Stimulated activated naive CD8-positive, alpha-beta T cell treated with anti-CD3 and anti-CD28 coated beads, Interleukin-15, Interleukin-2, amounts not matched to agents 100 ng/mL and 50 ng/mL, for 24 hours (primary cell): ENCODE results near the gene DNAJC1.
"Not testable (repeated sequence)": the region's sequence is repeated elsewhere in the genome, so short reads cannot be mapped to it uniquely, and the experiment has no call there.

Source experiments
- H3K27ac Mint-ChIP-seq: one replicate; pipeline ENCODE4 v1.8.0; 2021; ENCODE audit warnings: mild to moderate bottlenecking, mixed read lengths
- H3K27me3 Mint-ChIP-seq: one replicate; pipeline ENCODE4 v1.8.0; 2021; ENCODE audit warnings: mixed read lengths
- H3K36me3 Mint-ChIP-seq: one replicate; pipeline ENCODE4 v1.8.0; 2021; ENCODE audit warnings: low read depth, mixed read lengths
- H3K4me1 Mint-ChIP-seq: one replicate; pipeline ENCODE4 v1.8.0; 2021; ENCODE audit warnings: low read depth, mixed read lengths
- H3K4me3 Mint-ChIP-seq: one replicate; pipeline ENCODE4 v1.8.0; 2021; ENCODE audit warnings: mild to moderate bottlenecking, mixed read lengths
- H3K9me3 Mint-ChIP-seq: one replicate; pipeline ENCODE4 v1.8.0; 2021; ENCODE audit warnings: mixed read lengths

The DNAJC1 gene

DNA sequence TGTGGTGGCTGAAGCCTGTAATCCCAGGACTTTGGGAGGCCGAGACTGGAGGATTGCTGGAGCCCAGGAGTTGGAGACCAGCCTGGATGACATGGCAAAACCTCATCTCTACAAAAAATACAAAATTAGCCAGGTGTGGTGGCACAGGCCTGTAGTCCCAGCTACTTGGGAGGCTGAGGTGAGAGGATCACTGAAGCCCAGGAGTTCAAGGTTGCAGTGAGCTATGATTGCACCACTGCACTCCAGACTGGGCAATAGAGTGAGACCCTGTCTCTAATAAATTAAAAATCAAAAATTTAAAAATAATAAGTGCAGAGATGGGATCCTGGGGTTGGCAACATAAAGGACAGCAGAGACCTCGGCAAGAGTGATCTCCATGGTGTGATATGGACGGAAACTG lies 17.6 kb upstream of the DNAJC1 start:
- not testable (repeated sequence) for H3K27ac Mint-ChIP-seq

DNA sequence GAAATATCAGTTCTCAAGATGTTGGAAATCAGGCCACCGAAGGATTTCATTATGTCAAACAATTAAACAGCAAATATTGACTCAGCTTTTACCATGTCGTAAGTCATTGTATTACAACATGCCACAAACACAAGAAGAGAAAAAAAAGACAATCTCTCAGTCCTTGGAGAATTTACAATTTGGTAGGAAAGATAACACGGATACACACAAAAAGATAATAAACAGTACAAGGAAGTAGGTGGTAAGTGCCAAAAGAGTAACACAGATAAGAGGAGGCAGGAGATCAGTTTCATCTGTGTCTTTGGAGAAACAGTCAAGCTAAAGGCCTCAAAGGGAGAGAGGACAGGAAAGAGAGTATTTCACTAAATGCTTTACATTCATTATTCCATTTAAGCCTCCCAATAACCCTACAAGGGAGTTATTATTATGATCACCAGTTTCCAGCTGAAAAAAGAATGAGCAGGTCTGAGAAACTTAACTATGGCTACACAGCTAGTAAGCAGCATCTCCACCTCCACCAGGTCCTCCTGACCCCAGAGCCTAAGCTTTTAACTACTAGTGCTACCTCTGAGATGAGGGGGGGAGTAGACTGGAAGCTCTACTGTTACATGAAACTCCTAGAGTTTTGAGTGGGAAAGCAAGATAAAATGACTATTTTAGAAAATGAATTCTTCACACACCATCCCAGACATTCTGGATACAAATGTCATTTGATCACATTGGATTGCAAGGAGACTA lies 13.9 kb upstream of the DNAJC1 start:
- Mint-ChIP-seq H3K4me3 (no peak overlapping the region), H3K27ac (no peak overlapping the region), H3K27me3 (peaks cover 4% of the 10 kb centered on the region), H3K36me3 (no peaks in the 10 kb centered on the region), H3K4me1 (peaks cover 7% of the 10 kb centered on the region), H3K9me3 (no peaks in the 10 kb centered on the region)

More for the DNA sequence above, 17.6 kb upstream of the DNAJC1 start:
- not testable (repeated sequence) for H3K4me3 Mint-ChIP-seq, H3K27me3 Mint-ChIP-seq, H3K36me3 Mint-ChIP-seq, H3K9me3 Mint-ChIP-seq
- H3K4me1 Mint-ChIP-seq, result peaks cover 20% of the 10 kb centered on the region

DNA sequence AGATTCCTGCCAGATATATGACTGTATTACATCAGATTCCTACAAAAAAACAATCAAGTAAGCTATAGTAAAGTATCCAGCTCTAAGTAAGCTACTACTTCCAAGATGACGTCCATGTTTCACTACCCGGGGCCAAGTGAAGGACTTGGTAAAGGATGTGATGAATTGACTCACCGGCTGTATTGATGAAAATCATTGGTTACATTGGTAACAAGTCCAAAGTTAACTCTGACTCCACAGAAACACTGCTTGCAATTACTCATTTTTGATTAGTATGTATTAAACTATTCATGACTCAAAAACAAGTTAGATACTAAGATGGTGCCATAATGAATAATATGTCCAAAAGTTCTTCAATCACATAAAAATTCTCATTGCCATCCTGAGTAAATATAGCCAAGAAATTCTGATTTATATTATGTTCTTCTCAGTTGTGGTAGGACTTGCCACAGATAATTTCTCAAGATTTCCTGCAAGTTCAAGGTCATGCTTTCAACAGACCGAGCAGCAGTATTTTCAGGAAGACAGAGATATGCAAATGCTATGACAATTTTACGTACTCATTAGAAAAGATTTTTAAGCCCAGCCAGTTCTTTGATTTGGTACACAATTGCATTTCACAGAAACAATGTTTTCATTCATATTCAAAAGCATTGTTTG lies 12.6 kb upstream of the DNAJC1 start:
- no peak overlapping the region for H3K27ac Mint-ChIP-seq
- no peaks in the 10 kb centered on the region for H3K36me3 Mint-ChIP-seq
- H3K4me3 Mint-ChIP-seq, result no peak overlapping the region
- peaks cover 7% of the 10 kb centered on the region for H3K27me3 Mint-ChIP-seq
- H3K4me1 Mint-ChIP-seq, result no peaks in the 10 kb centered on the region
- no peaks in the 10 kb centered on the region for H3K9me3 Mint-ChIP-seq

DNA sequence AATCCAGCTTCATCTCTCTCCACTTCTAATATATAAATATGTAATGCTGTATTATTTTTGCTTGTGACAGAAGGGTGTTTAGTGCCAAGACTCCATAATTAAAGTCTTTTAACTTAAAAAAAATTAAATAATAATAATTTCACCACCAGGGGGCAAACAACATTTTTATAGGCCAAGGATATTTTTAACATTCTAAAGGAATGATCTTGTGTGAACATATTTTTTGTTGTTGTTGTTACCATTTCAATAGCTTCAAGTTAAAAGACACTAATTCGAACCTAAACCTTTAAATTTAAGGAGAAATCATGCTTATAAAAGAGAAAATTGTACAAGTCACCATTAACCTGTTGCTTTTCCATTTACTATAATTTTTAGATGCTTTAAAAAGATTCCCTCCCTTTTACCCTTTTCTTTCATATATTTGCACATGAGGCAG lies 7.5 kb upstream of the DNAJC1 start:
- Mint-ChIP-seq H3K4me1 (no peaks in the 10 kb centered on the region), H3K4me3 (no peak overlapping the region), H3K9me3 (no peaks in the 10 kb centered on the region), H3K27ac (no peak overlapping the region), H3K27me3 (peaks cover 9% of the 10 kb centered on the region), H3K36me3 (no peaks in the 10 kb centered on the region)

DNA sequence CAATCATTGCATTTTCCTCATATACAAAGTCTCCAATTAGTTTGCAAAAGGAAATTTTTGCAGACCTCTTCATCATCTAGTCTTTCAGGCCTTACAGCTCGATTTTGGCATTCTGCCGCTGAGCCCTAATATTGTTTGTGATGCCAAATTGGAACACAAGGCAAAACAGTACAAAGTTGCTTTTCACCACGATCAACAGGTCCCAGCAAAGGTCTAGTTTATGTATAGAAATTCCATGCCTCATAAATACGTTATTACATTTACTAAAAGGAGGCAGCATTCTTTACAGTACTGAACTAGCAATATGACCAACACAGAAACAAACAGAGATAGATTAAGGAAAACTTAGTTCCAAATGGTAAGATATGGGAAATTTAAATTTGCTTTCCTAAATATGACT lies 7.0 kb upstream of the DNAJC1 start:
- no peak overlapping the region for H3K4me3 Mint-ChIP-seq
- H3K36me3 Mint-ChIP-seq, result no peaks in the 10 kb centered on the region
- H3K4me1 Mint-ChIP-seq, result peaks cover 3% of the 10 kb centered on the region
- no peak overlapping the region for H3K27ac Mint-ChIP-seq
- H3K9me3 Mint-ChIP-seq, result no peaks in the 10 kb centered on the region
- peaks cover 9% of the 10 kb centered on the region for H3K27me3 Mint-ChIP-seq

DNA sequence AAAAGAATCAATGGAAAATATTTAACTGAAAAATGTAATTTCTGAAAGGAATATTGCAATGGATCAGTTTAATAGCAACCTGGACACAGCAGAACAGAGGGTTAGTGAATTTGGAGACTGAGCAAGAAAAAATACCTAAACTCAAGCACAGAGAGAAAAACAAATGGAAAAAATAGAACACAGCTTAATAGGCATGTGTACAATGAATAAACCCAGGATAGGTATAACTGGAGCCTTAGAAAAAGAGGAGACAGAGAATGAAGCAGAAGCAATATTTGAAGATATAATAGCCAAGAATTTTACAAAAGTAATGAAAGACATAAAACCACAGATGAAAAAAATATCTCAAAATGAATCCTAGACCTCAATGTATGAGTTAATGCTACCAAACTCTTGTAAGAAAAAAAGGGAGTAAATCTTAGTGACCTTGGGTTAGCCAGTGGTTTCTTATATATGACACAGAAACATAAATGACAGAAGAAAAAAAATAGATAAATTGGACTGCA lies 2.9 kb upstream of the DNAJC1 start:
- H3K27me3 Mint-ChIP-seq, result peaks cover 5% of the 10 kb centered on the region
- no peaks in the 10 kb centered on the region for H3K9me3 Mint-ChIP-seq
- H3K4me1 Mint-ChIP-seq, result peaks cover 27% of the 10 kb centered on the region
- H3K27ac Mint-ChIP-seq, result no peak overlapping the region
- H3K4me3 Mint-ChIP-seq, result no peak overlapping the region
- H3K36me3 Mint-ChIP-seq, result peaks cover 6% of the 10 kb centered on the region

DNA sequence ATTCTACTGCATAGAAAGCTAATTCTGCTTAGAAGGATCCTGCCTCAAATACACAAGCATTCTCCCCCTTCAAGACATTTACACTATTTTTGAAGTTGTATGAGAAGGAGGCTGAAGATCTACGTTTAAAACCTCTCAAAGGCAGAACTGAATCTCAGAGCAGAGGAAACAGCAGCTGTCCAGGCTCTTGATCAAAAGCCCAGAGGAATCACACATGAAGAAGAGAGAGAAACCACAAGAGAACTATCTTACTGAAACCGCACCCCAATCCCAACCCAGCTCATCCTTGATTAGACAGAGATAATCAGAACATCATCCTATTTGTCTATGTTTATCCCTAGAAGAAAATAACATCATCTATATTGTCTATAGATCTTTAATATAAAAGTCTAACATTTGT lies 2.2 kb upstream of the DNAJC1 start:
- H3K27me3 Mint-ChIP-seq, result peaks cover 5% of the 10 kb centered on the region
- H3K9me3 Mint-ChIP-seq, result no peaks in the 10 kb centered on the region
- peaks cover 32% of the 10 kb centered on the region for H3K4me1 Mint-ChIP-seq
- no peak overlapping the region for H3K4me3 Mint-ChIP-seq
- H3K27ac Mint-ChIP-seq, result no peak overlapping the region
- peaks cover 6% of the 10 kb centered on the region for H3K36me3 Mint-ChIP-seq

DNA sequence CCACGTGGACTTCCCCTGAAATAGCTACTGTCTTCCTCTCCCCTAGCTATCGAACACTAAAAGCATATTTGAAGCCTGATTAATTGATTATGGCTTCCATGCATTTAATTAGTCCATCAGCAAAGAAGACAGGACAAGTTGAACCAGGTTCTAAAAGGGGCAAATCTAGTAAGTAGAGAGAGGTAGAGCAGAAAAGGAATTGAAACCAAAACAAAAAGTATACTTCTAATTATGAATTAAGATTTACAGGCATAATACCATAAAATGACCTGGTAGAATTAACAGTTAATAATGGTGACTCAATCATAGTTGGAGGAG lies 393 bp upstream of the DNAJC1 start:
- H3K4me3 Mint-ChIP-seq, result peak overlapping the region; percentile 99
- H3K27me3 Mint-ChIP-seq, result no peaks in the 10 kb centered on the region
- peaks cover 6% of the 10 kb centered on the region for H3K36me3 Mint-ChIP-seq
- peaks cover 41% of the 10 kb centered on the region for H3K4me1 Mint-ChIP-seq
- no peaks in the 10 kb centered on the region for H3K9me3 Mint-ChIP-seq
- H3K27ac Mint-ChIP-seq, result peak overlapping the region; percentile 86

DNA sequence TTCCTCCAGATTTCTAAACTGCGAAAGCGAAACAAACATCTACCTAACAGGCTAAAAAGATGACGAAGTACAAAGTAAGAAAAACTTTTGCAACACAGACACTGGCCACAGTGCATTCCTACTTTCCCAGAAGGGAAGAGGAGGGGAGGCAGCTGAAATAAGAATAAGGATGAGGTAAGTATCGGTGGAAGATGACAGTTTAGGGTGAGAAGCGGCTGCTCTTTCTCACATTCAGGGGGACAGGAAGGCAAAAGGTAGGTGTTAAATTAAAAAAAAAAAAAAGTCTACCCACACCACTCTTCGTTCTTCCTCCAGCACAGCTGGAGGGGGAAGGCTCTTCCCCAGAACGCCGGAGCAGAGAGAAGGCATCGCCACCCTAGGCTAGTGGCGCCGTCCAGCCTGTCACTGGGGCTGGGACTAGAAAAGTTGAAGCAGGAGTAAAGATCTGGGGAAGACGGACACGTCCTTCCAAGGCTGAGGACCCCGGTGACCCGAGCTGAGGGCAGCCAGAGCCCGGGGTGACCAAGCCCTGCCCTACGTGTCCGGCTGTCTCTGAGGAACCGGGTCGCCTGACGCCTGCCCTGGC lies 846 bp downstream of the DNAJC1 start:
- H3K27me3 Mint-ChIP-seq, result no peaks in the 10 kb centered on the region
- no peaks in the 10 kb centered on the region for H3K9me3 Mint-ChIP-seq
- peak overlapping the region; percentile 99 for H3K4me3 Mint-ChIP-seq
- peaks cover 41% of the 10 kb centered on the region for H3K4me1 Mint-ChIP-seq
- peaks cover 6% of the 10 kb centered on the region for H3K36me3 Mint-ChIP-seq
- H3K27ac Mint-ChIP-seq, result peak overlapping the region; percentile 93

DNA sequence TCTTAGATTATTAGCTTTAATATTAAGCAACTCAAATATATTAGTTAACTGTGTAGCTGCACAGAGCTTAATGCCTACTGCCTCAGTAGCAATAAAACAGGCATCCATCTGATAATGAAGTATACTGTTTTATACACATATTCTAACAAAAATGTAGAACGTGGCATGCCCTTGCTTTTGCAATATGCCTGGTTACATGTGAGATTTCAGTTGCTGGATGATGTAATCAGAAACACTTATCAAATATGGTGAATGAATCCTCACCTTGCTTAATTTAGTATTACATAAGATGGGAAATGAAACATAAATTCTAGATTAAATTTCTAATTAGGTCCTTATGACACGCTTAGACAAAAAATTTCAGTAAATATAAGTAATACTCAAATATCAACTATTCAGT lies 8.0 kb downstream of the DNAJC1 start:
- H3K36me3 Mint-ChIP-seq, result no peaks in the 10 kb centered on the region
- H3K9me3 Mint-ChIP-seq, result no peaks in the 10 kb centered on the region
- no peak overlapping the region for H3K27ac Mint-ChIP-seq
- H3K4me3 Mint-ChIP-seq, result no peak overlapping the region
- H3K4me1 Mint-ChIP-seq, result peaks cover 21% of the 10 kb centered on the region
- no peaks in the 10 kb centered on the region for H3K27me3 Mint-ChIP-seq

DNA sequence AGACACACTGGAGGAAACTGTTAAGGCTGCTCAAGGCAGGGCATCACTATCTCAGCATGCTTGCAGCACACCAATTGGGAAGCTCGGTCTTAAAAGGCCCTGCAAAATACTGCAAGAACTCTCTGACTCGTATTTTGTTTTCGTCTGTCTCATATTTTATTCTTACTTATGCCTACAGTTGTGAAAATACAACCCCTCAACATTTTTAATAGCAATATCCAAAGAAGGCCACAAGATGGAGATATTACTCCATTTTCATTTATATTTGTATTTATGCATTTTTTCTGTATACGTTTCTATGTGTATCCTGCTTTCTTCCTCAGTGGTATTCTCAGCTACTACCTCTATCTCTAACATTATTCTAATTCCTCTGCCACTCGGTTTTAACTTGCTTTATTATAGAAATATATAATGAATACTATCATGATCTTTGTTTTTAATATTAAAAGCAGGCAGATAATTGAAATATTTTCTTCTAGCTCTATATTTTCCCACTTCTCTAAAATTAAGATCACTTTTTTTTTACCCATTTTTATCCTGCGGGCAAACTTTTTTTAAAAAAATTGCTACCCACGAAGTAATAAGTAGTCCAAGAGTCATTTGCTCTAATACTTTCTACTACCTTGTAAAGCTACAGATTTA lies 10.0 kb downstream of the DNAJC1 start:
- peaks cover 13% of the 10 kb centered on the region for H3K4me1 Mint-ChIP-seq
- no peak overlapping the region for H3K27ac Mint-ChIP-seq
- H3K27me3 Mint-ChIP-seq, result no peaks in the 10 kb centered on the region
- H3K36me3 Mint-ChIP-seq, result no peaks in the 10 kb centered on the region
- H3K4me3 Mint-ChIP-seq, result no peak overlapping the region
- no peaks in the 10 kb centered on the region for H3K9me3 Mint-ChIP-seq

DNA sequence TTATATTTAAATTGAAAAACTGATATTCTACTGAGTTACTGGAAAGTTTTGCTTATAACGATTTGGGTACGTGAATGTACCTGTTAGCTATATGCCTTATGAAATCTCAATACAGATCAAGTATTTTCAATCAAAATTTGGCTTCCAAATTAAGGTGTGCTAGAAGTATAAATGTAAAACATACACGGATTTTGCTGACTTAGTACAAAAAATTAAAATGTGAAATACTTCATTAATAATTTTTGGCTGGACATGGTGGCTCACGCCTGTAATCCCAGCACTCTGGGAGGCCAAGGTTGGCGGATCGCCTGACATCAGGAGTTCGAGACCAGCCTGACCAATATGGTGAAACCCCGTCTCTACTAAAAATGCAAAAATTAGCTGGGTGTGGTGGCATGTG lies 11.7 kb downstream of the DNAJC1 start:
- Mint-ChIP-seq H3K27me3 (no peaks in the 10 kb centered on the region), H3K4me1 (peaks cover 10% of the 10 kb centered on the region), H3K9me3 (no peaks in the 10 kb centered on the region)

DNA sequence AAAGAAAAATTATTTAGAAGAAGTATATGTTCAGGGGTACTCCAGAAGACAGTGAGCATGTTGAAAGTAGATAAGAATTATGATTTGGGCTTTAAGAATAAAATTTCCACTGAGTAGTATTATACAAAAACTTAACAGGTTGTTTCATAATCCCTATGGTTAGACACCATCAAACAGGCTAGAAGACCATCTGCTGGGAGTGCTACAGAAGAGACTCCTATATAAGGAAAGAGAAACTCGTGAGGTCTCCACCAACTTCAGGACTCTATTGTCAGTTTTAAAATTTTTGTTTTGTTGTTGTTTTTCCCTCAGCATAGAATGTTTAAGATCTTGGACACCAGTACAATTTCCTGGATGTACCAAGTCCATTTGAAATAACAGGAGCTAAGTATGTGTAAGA lies 13.1 kb downstream of the DNAJC1 start:
- no peaks in the 10 kb centered on the region for H3K27me3 Mint-ChIP-seq
- H3K9me3 Mint-ChIP-seq, result no peaks in the 10 kb centered on the region
- no peak overlapping the region for H3K27ac Mint-ChIP-seq
- H3K4me1 Mint-ChIP-seq, result no peaks in the 10 kb centered on the region
- H3K36me3 Mint-ChIP-seq, result peaks cover 9% of the 10 kb centered on the region
- H3K4me3 Mint-ChIP-seq, result no peak overlapping the region

More for the DNA sequence above, 11.7 kb downstream of the DNAJC1 start:
- Mint-ChIP-seq H3K27ac (no peak overlapping the region), H3K4me3 (no peak overlapping the region), H3K36me3 (peaks cover 4% of the 10 kb centered on the region)

DNA sequence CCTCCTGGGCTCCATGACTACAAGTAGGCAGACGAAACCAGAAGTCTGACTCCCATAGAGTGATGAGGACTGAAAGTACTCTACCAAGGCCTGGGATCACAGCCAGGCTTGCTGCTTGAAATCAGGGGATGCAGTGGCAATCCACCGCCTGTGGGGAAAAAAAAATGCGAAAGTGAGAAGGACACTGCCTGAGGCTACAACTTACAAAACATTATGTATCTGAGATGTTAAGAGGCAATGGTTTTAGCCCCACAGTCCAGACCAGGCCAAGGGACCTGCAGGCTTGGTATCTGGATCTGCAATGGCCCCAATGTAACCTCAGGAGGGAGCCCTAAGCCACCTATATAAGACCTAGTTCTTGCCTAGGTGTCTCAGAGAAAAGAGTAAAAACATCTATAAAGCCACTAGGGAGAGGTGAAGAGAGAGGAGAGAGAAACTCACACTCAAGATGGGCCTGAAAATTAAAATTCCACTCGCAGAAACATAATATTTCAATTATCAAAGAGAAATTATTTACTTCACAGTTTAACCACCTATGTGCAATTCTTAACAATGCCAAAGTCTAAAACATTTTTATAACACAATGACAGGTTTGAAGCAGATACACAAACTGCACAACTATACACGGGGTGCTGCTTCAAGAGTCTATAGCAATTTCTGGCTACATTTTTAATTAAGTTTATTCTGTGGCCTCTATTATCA lies 13.9 kb downstream of the DNAJC1 start:
- Mint-ChIP-seq H3K27me3 (no peaks in the 10 kb centered on the region), H3K4me3 (no peak overlapping the region), H3K27ac (no peak overlapping the region), H3K9me3 (no peaks in the 10 kb centered on the region), H3K36me3 (peaks cover 9% of the 10 kb centered on the region), H3K4me1 (no peaks in the 10 kb centered on the region)

DNA sequence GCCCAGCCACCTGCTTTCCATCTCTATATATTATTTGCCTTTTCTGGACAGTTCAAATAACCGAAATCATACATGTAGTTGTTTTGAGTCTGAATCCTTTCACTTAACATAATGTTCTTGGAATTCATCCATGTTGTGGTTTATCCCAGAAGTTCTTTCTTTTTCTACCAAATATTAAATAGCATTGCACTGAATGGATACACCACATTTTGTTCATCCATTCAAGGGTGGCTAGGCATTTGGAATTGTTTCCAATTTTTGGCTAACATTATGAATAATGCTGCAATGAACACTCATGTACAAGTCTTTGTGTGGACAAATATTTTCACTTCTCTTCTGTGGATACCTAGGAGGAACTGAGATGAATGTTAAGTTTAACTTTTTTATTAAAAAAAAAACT lies 18.0 kb downstream of the DNAJC1 start:
- Mint-ChIP-seq H3K9me3 (no peaks in the 10 kb centered on the region), H3K36me3 (peaks cover 17% of the 10 kb centered on the region), H3K4me3 (no peak overlapping the region), H3K27me3 (no peaks in the 10 kb centered on the region), H3K27ac (no peak overlapping the region), H3K4me1 (no peaks in the 10 kb centered on the region)
